Anterior cingulate cortex (tissue), 58 donors: ENCODE results near the gene ABCC6.
A peak's percentile ranks its signal among the peaks of the same experiment; 100 is the strongest.
"Not testable (repeated sequence)": the region's sequence is repeated elsewhere in the genome, so short reads cannot be mapped to it uniquely, and the experiment has no call there.

Experiments used
- DNase-seq, 58 donors: peaks; one replicate each; lab custom pipeline; 2025; lab: John Stamatoyannopoulos, UW

ABCC6 gene

DNA sequence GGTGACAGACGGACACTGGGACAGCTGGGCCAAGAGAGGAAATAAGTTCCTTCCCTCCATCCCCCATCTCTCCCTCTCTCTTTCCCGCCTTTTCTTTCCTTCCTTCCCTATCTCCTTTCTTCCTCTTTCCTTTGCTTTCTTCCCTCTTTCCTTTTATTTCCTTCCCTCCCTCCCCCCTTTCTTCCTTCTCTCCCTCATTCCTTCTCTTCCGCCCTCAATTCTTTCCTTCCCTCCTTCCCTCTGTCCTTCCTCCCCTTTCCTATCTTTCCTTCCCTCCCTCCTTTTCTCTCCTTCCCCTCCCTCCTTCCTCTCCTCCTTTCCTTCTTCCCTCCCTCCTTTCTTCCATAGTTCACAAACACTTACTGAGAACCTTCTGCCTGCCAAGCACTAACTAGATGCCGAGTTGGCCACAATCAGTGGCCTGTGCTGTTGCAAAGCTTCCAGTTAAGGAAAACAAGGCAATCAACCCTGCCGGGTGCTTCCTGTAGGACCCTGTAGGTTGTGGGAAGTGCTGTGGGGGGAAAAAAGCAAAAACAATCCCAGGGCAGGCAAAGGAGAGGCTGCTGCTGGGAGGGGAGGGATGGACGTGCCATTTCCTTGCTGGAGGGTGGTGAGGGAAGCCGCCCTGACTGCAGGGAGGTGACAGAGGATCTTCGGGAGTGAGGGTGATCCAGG lies 31.7 kb downstream of the ABCC6 start:
- no peak for DNase-seq

DNA sequence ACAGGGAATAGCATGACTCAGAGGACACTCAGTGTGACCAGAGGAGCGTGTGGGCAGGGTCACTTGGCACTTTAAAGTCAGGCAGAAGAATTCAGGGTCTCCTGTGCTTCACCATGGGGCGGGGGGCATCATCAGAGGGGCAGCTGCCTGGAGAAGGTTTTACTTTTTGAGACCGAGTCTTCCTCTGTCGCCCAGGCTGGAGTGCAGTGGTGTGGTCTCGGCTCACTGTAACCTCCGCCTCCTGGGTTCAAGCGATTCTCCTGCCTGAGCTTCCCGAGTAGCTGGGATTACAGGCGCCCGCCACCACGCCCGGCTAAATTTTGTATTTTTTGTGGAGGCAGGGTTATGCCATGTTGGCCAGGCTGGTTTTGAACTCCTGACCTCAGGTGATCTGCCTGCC lies 32.3 kb downstream of the ABCC6 start:
- not testable (repeated sequence) for DNase-seq

DNA sequence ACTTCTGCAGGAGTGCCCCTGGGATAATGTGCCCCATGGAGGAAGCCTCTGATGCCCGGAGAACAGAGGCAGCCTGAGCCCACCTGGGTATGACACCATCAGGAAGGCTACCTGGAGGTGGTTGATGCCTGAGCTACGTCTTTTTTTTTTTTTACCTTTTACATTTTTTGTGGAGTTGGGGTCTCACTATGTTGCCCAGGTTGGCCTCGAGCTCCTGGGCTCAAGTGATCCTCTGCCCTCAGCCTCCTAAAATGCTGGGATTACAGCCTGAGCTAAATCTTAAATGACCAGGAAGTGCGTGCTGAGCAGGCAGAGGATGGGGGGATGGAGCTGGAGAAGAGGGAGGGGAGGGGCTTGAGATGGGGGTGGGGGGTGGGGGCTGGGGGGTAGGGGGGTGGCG lies 32.7 kb downstream of the ABCC6 start:
- no peak for DNase-seq

GRCh38 chr16:16189842-16190241 lies 33.5 kb downstream of the ABCC6 start:
- DNase-seq = no peak

DNA sequence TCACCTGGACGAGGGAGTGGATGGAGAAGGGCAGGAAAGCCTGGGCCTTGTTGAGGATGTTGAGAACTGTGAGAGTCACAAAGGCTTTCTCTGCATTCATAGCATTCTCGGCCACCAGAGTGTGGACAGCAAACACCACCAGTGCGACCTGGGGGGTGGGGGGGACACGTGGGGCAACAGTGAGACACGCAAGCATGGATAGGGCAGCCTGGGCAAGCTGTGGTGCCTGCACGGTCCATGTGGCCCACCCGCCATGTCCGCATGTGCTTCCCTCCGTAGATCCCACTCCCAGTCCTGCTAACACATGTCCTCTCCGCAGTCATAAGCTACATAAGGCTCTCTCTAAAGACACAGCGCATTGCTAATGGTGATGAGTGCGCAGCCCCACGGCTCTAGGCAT lies 34.5 kb downstream of the ABCC6 start:
- no peak for DNase-seq

GRCh38 chr16:16186820-16187219 lies 36.5 kb downstream of the ABCC6 start:
- DNase-seq = no peak

- DNase-seq = no peak
Measured at GRCh38 chr16:16185095-16185494, 38.2 kb downstream of the ABCC6 start.

DNA sequence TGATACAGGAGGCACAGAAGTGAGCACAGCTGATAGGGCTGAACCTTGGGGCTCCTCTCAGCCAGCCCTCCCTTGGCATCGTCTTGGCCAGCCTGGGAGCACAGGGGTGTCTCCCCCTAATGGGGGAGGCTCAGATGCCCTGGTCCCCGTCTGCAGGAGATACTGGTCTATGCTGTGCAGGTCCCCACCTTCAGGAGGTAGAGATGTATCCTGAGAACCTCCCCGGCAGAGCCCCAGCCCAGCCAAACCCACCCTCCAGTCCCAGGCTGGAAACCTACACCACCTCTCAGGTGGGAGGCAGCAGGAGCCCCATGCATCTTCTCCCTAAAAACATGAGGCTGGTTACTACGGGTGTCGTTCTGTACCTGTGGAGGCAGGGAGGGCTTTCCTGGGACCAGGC lies 38.7 kb downstream of the ABCC6 start:
- DNase-seq = no peak

GRCh38 chr16:16183562-16183961 lies 39.7 kb downstream of the ABCC6 start:
- DNase-seq = no peak

GRCh38 chr16:16182918-16183317 lies 40.4 kb downstream of the ABCC6 start:
- DNase-seq = no peak

DNA sequence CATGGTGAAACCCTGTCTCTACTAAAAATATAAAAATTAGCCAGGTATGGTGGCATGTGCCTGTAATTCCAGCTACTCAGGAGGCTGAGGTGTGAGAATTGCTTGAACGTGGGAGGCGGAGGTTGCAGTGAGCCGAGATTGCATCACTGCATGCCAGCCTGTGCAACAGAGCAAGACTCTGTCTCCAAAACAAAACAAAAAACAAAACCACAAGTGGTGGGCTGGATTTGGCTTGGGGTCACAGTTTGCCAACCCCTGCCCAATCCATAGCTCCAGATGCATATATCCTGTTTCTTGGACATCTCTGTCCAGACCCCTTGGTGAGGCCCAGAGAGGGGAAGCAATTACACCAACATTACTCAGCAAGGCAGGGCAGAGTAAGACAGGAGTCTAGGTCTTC lies 41.5 kb downstream of the ABCC6 start:
- DNase-seq = not testable (repeated sequence)

- DNase-seq = no peak
Measured at GRCh38 chr16:16178455-16179162, 44.7 kb downstream of the ABCC6 start.

DNA sequence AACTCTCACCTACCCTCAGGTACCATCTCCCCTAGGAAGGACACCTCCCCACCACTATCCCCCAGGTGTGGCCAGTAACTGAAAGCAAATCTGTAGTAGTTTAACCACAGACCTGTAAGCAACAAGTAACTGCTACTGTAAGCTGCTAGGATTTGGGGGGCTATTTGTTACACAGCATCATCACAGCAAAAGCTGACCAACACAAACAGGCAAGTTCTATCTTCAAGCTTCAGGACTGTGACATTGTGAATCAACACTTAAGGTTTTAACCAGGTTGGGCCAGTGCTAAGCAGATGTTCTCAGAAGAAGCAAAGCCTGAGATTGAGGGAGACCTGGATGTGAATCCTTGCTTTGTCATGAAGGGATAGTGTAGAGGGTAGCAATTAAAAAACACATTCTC lies 47.0 kb downstream of the ABCC6 start:
- no peak for DNase-seq

- DNase-seq = peak in 5 of 58 donors; percentile 2 to 24 (median 5)
Measured at GRCh38 chr16:16175296-16175695, 48.0 kb downstream of the ABCC6 start.

DNA sequence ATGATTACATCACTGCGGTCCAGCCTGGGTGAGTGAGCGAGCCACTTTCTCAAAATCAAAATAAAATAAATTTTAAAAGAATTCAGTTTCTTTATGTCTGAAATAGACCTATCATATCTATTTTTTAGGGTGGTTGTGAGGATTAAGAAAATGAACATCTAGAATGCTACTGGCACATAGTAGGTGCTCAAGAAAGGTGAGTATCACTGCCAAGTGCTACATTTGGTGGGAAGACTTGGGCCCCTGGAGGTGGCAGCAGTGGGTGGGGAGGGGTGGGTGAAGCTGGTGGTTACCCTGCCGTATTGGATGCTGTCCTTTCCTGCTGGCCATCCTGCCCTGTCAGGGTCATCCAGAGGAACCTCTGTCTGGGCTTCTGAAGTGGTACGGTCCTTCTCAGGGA lies 50.3 kb downstream of the ABCC6 start:
- no peak for DNase-seq

DNA sequence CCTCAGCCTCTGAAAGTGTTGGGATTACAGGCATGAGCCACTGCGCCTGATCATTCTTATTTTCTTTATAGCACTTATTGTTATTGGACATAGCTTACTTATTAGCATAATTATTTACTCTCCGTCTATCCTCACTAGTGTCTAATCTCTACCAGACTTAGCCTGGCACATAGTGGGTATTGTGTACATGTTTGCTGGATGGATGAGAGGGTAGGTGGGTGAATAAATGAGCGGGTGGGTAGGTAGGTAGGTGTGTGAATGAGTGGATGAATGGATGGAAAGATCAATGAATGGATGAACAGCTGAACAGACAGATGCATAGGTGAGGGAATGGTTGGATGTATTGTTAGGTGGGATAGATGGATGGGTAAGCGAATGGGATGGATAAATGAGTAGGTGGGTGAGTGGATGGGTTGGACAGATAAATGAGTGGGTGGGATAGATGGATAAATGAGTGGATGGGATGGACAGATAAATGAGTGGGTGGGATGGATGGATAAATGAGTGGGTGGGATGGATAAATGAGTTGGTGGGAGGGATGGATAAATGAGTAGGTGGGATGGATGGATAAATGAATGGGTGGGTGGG lies 51.9 kb downstream of the ABCC6 start:
- DNase-seq = no peak

DNA sequence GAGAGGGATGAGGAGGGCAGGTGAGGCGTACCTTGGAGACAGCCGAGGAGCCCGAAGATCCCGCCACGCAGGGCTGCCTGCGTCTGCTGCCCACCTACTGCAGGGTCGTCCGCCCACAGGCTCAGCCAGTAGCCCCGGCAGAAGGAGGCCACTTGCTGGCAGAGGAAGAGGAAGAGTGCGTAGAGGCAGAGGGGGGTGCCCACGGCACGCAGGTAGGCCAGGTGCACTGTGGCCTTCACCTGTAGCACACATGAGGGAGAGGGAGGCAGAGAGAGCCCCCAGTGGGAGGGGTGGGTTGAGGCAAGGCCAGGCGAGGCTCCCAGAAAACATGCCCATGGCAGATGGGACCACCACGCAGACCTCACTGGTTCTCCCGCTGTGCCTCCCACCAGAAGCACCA lies 53.7 kb downstream of the ABCC6 start:
- no peak for DNase-seq

DNA sequence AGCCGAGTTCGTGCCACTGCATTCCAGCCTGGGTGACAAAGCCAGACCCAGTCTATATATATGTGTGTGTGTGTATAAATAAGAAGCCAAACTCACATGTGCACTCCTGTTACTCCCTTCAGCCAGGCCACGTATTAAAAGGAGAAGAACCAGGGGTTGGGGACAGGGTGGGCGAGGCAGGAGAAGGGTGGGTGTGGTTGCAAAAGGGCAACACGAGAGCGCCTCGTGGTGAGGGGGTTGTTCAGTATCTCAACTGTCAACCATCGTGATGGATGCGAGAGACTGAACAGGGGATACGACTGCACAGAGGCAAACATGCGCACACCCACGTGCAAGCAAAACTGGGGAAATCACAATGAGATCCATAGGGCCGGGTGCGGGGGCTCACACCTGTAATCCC lies 54.9 kb downstream of the ABCC6 start:
- no peak for DNase-seq

DNA sequence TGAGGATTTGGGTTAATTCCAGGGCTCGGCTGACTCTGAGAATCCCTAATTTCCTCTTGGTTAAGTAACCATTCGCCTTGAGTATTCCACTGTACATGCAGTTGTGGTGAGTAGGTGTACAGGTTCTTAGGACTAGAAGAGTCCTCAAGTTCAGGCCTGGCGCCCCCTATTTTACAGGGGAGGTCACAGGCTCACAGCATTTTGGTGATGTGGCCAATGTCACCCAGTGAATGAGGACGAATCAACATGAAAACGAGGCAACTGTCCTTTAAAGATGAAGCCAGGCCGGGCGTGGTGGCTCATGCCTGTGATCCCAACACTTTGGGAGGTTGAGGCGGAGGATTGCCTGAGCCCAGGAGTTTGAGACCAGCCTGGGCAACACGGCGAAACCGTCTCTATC lies 55.4 kb downstream of the ABCC6 start:
- no peak for DNase-seq

GRCh38 chr16:16166949-16167348 lies 56.3 kb downstream of the ABCC6 start:
- DNase-seq = no peak

DNA sequence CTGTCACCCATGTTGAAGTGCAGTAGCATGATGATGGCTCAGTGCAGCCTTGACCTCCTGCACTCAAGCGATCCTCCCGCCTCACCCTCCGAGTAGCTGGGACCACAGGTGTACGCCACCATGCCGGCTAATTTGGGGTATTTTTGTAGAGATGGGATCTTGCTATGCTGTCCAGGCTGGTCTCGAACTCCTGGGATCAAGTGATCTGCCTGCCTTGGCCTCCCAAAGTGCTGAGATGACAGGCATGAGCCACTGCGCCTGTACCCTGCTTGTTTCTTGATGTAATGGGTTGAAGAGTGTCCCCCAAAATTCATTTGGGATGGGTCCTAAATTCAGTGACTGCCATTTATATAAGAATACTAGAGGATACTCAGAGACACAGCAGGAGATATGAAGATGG lies 57.2 kb downstream of the ABCC6 start:
- DNase-seq = no peak

DNA sequence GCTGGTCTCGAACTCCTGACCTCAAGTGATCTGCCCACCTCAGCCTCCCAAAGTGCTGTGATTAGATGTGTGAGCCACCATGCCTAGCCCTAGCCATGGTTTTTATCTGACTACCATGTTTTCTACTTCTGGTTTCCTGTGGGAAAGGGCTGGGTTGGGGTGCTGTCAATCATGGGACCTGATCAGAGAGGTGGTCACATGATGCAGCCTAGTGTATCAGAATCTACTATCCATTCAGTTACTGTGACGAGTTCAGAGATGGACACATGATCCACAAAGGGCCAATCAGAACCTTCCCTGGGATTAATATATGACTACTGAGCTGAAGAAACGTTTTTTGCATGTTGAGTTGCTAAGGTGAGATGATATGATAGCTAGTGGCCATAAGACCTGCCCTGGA lies 59.1 kb downstream of the ABCC6 start:
- no peak for DNase-seq
